ENCODE results near the gene BCORL1. TPM values are rescaled to one million over a fixed set of nuclear protein-coding genes. Genes with fewer than 3 reads are reported as not detected.

BCORL1 gene
- total and polyA plus RNA-seq, 2 of the 4 experiments (the other 2 are of a cell fraction), result 0.54 to 1.6 TPM

GRCh38 chrX:129997086-129997485, 14.7 kb downstream of the BCORL1 start:
- dilution Hi-C loops (cut with HindIII; ENCODE audit: low sequenced_read_pairs, unreplicated experiment), result no loop called here
- no peak overlapping the region for H4K5ac ChIP-seq (ENCODE audit: low read depth, low read length)
- peaks cover 0 to 8% of the 10 kb centered on the region in 2 experiments; a peak in 1 of 4 replicates for H3K79me1 ChIP-seq (ENCODE audit: low read depth in 1 of 2, low read length in 2 of 2)
- no peak overlapping the region for H3K4ac ChIP-seq (ENCODE audit: low read depth, low read length)
- no peak overlapping the region for H3K18ac ChIP-seq (ENCODE audit: low read depth, low read length)
- no peaks in the 10 kb centered on the region for H3K9me1 ChIP-seq (ENCODE audit: insufficient read depth, low read length)
- no peak for TF ChIP-seq MXI1 (IDR thresholded peaks at IDR 0.05; ENCODE audit: borderline replicate concordance, low read depth, low read length)
- no peak for TF ChIP-seq MAFK (IDR thresholded peaks at IDR 0.05; ENCODE audit: low read depth, low read length)
- no peak for TF ChIP-seq ELK1 (IDR thresholded peaks at IDR 0.05; ENCODE audit: borderline replicate concordance, low read depth, low read length)
- TF ChIP-seq RAD21 (IDR thresholded peaks at IDR 0.05; ENCODE audit: low read length), result no peak
- TF ChIP-seq CTCF (conservative IDR thresholded peaks at IDR 0.05; ENCODE audit: low read depth, low read length), result no peak
- TF ChIP-seq USF2 (IDR thresholded peaks at IDR 0.05; ENCODE audit: low read depth, low read length), result no peak
- H2BK15ac ChIP-seq (ENCODE audit: low read depth, low read length), result no peak overlapping the region
- CTCF ChIA-PET, result no interaction called here
- H2BK120ac ChIP-seq (ENCODE audit: low read depth, low read length), result no peak overlapping the region
- no peak overlapping the region for H2AK5ac ChIP-seq (ENCODE audit: low read depth, low read length)
- H4K8ac ChIP-seq (ENCODE audit: low read depth in 2 of 2, low read length in 2 of 2), result no peak overlapping the region
- H3K14ac ChIP-seq (replicated peaks; ENCODE audit: low read depth, low read length), result no peak overlapping the region
- H3K9me3 ChIP-seq (ENCODE audit: control insufficient read depth, insufficient read depth, low read length), result no peaks in the 10 kb centered on the region
- H3K23ac ChIP-seq (ENCODE audit: low read depth, low read length), result no peak overlapping the region
- no peaks in the 10 kb centered on the region for H3K27me3 ChIP-seq (ENCODE audit: control insufficient read depth, insufficient read depth, low read length)
- H3K36me3 ChIP-seq (ENCODE audit: control insufficient read depth, insufficient read depth, low read length), result no peaks in the 10 kb centered on the region
- DNase-seq, result no peak
- no peak overlapping the region for H3K4me2 ChIP-seq (ENCODE audit: low read depth, low read length)
- no peak overlapping the region for H3K4me3 ChIP-seq (ENCODE audit: insufficient read depth, low read depth, low read length)
- H2AK9ac ChIP-seq (replicated peaks; ENCODE audit: low read depth, low read length, poor library complexity), result no peak overlapping the region
- intact Hi-C loops (cut with micrococcal nuclease), result no loop called here
- WGBS, 2 experiments (ENCODE audit: extremely low coverage in 2 of 2, insufficient read length in 1 of 2), result no CpG with 5 or more reads among the region's 5 CpGs
- H2BK5ac ChIP-seq (ENCODE audit: low read depth, low read length, poor library complexity, severe bottlenecking), result no peak overlapping the region
- H3K27ac ChIP-seq (ENCODE audit: insufficient read depth, low read length), result no peak overlapping the region
- H2BK20ac ChIP-seq (ENCODE audit: low read depth, low read length), result no peak overlapping the region
- POLR2A ChIA-PET (ENCODE audit: unreplicated experiment), result no interaction called here
- no TSS peak for BruUV-seq (replicated peaks)
- H4K91ac ChIP-seq (ENCODE audit: insufficient read depth, low read depth, low read length), result no peak overlapping the region
- no peak overlapping the region for H3K56ac ChIP-seq (ENCODE audit: extremely low read depth, insufficient read depth, low read length)
- no peaks in the 10 kb centered on the region; the same call in 1 of the 2 replicates for H3K4me1 ChIP-seq (ENCODE audit: control insufficient read depth, insufficient read depth, low read length)
- H2AFZ ChIP-seq (replicated peaks; ENCODE audit: low read length, poor library complexity), result no peak overlapping the region
- H4K20me1 ChIP-seq (ENCODE audit: insufficient read depth, low read length), result no peaks in the 10 kb centered on the region
- no peak overlapping the region for H3K9ac ChIP-seq (ENCODE audit: low read depth, low read length)
- no peak for ATAC-seq (ENCODE audit: low read depth)
- in situ Hi-C loops (cut with MboI; ENCODE audit: low sequenced_read_pairs), result no loop called here

All from IMR-90 (cell line).